ENCODE results near the gene DTNB. TPM values are rescaled to one million over a fixed set of nuclear protein-coding genes. Genes with fewer than 3 reads are reported as not detected.

DTNB gene
- total RNA-seq, 3 donors from 2014 or later, result 4.8 to 8.8 (median 7.2) TPM

DNA sequence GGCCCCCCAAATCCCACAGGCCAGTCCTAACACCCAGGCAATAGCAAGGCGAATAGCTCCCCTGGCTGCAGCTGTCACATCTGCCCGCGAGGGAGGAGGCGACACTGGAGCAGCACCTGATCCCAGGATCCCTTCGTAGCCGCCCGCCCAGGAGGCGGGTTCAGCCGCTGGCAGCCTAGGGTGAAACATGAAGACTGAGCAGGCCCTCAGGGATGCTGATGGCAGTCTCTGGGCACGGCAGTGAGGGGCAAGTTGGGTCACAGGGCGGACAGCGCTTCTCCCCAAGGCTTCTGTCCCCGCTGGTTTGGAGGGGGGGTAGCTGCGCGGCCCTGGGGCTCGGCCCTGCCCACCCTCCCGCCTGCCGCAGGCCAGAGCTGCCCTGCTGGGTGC lies 333.6 kb downstream of the DTNB start:
- intact Hi-C loops (cut with DNase I, micrococcal nuclease), result no loop called here
- Histone ChIP-seq H3K4me3 (no peak overlapping the region), H3K4me1 (ENCODE audit: low read depth) (peaks cover 10% of the 10 kb centered on the region), H3K9me3 (no peaks in the 10 kb centered on the region), H3K36me3 (ENCODE audit: low read depth) (no peaks in the 10 kb centered on the region)
- DNase-seq (peak; percentile 65 to 77 (median 76)), ATAC-seq (peak; percentile 68)
- TF ChIP-seq, protein P1, sequence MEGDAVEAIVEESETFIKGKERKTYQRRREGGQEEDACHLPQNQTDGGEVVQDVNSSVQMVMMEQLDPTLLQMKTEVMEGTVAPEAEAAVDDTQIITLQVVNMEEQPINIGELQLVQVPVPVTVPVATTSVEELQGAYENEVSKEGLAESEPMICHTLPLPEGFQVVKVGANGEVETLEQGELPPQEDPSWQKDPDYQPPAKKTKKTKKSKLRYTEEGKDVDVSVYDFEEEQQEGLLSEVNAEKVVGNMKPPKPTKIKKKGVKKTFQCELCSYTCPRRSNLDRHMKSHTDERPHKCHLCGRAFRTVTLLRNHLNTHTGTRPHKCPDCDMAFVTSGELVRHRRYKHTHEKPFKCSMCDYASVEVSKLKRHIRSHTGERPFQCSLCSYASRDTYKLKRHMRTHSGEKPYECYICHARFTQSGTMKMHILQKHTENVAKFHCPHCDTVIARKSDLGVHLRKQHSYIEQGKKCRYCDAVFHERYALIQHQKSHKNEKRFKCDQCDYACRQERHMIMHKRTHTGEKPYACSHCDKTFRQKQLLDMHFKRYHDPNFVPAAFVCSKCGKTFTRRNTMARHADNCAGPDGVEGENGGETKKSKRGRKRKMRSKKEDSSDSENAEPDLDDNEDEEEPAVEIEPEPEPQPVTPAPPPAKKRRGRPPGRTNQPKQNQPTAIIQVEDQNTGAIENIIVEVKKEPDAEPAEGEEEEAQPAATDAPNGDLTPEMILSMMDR (IDR thresholded peaks at IDR 0.05), result no peak

DNA sequence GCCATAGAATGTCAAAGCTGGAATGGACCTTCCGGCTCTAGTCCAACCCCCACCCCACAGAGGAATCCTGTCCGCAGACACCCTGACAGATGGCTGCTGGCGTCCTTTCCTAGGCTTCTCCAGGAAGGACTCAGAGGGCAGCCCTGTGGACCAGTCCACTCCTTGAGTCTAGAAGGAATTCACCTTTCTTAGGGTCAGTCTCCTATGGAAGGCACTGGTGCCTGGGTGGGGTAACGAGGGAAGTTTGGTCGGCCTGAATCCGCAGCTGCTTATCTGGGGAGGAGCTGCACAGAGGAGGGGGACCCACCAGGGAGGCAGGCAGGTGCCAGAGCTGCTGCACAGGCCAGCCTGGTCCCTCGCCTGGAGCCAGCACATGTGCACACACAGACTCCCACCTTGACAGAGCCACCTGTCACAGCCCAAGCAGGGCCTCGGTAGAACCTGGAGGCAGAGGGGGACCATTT lies 334.1 kb downstream of the DTNB start:
- Histone ChIP-seq H3K36me3 (ENCODE audit: low read depth) (no peaks in the 10 kb centered on the region), H3K4me3 (no peak overlapping the region), H3K9me3 (no peaks in the 10 kb centered on the region), H3K4me1 (ENCODE audit: low read depth) (peaks cover 10% of the 10 kb centered on the region)
- DNase-seq, result peak in 1 of 3 donors; percentile 53
- TF ChIP-seq, protein P1 (IDR thresholded peaks at IDR 0.05), result no peak
- intact Hi-C loops (cut with DNase I, micrococcal nuclease), result no loop called here
- ATAC-seq, result no peak

DNA sequence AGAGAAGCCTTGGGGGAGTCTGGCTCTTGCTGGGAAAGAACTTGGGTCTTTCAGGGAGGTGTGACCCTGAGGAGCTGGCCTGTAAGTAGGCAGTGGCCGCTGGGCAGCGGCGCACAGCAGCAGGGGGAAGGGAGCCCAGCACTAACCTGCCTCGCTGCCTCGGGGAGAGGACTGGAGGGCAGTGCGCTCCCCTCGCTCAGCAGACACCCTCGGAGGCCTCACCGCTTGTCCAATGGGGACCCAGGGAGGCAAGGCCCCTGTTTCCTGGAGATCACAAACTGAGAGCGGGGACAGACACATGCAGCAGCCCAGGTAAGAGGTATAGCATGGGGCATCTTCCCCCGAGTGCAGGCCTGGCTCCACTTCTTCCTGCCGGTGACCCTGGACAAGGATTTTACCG lies 335.0 kb downstream of the DTNB start:
- ATAC-seq (no peak), DNase-seq (peak in 1 of 3 donors; percentile 41)
- H3K4me3 ChIP-seq, result no peak overlapping the region
- peaks cover 10% of the 10 kb centered on the region for H3K4me1 ChIP-seq (ENCODE audit: low read depth)
- TF ChIP-seq, protein P1 (IDR thresholded peaks at IDR 0.05), result no peak
- H3K9me3 ChIP-seq, result no peaks in the 10 kb centered on the region
- no peaks in the 10 kb centered on the region for H3K36me3 ChIP-seq (ENCODE audit: low read depth)
- intact Hi-C loops (cut with DNase I, micrococcal nuclease), result no loop called here

DNA sequence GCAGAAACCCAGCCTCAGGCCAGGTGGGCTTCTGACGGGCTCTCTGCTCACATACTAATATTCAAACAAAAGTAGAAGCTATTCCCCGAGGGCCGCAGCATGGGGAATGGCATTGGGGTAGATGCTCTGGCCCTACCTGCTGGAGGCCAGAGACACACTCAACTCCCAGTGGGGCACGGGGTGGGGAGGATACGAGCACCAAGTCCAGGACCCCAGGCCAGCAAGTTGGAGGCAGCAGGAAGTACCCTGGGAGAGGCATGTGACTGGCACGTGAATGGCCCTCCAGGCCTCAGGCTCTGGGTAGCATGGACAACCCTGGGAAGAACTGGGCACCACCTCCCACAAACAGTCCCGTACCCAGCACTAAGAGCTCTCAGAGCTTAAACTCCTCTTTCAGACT lies 335.5 kb downstream of the DTNB start:
- TF ChIP-seq, protein P1 (IDR thresholded peaks at IDR 0.05), result no peak
- Histone ChIP-seq H3K4me1 (ENCODE audit: low read depth) (peaks cover 10% of the 10 kb centered on the region), H3K9me3 (no peaks in the 10 kb centered on the region), H3K4me3 (no peak overlapping the region), H3K36me3 (ENCODE audit: low read depth) (no peaks in the 10 kb centered on the region)
- ATAC-seq, result no peak
- DNase-seq, result peak in 1 of 3 donors; percentile 37
- intact Hi-C loops (cut with DNase I, micrococcal nuclease), result no loop called here

GRCh38 chr2:25337276-25337675 lies 336.1 kb downstream of the DTNB start:
- no peaks in the 10 kb centered on the region for H3K9me3 ChIP-seq
- no peak overlapping the region for H3K4me3 ChIP-seq
- H3K4me1 ChIP-seq (ENCODE audit: low read depth), result peaks cover 13% of the 10 kb centered on the region
- no peaks in the 10 kb centered on the region for H3K36me3 ChIP-seq (ENCODE audit: low read depth)
- peak in 1 of 3 donors; percentile 43 for DNase-seq
- intact Hi-C loops (cut with DNase I, micrococcal nuclease), result no loop called here
- no peak for ATAC-seq
- TF ChIP-seq, protein P1 (IDR thresholded peaks at IDR 0.05), result no peak

DNA sequence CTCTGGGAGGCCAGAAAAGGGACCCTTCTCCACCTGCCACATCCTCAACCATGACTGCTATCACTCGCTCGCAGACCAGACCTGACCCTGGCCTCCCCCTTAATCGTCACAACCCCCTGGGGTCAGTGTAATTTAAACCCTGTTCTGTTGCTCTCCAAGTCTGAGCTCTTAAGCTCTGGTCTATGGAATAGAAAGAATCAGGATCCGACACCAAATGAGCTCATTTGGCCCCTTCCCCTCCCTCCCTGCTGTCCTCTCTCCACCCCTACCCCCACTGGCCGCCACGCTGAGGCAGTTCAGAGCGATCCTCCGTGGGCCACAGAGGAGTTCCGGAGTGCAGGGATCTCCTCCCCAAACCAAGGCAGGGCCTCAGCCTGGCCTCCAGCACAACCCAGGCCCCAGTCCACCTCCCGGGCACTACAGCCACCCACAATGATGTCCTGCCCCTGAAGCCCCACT lies 337.0 kb downstream of the DTNB start:
- Histone ChIP-seq H3K4me3 (no peak overlapping the region), H3K36me3 (ENCODE audit: low read depth) (no peaks in the 10 kb centered on the region), H3K4me1 (ENCODE audit: low read depth) (peaks cover 13% of the 10 kb centered on the region), H3K9me3 (no peaks in the 10 kb centered on the region)
- intact Hi-C loops (cut with DNase I, micrococcal nuclease), result no loop called here
- TF ChIP-seq, protein P1 (IDR thresholded peaks at IDR 0.05), result no peak
- DNase-seq (peak in 1 of 3 donors; percentile 31), ATAC-seq (no peak)
